Esophagus muscularis mucosa (tissue), 4 donors: ENCODE data around the gene MTG2. TPM values are rescaled to one million over a fixed set of nuclear protein-coding genes. Genes with fewer than 3 reads are reported as not detected.

ENCODE experiments used
- DNase-seq: peaks from one replicate; pipeline ENCODE4 v3.0.0-alpha.2; 2017; ENCODE audit errors: extremely low spot score
- H3K27ac ChIP-seq, 4 donors: fragments of 200-600 bp; sonication (generic); replicated peaks in 1 of 4; 1 replicate in 3 of 4; 2 replicates in 1 of 4; pipeline ENCODE4 v1.5.1; 2016 to 2019; ENCODE audit warnings: mild to moderate bottlenecking in 1 of 4
- H3K27me3 ChIP-seq, 4 donors: fragments of 200-600 bp; sonication (generic); one replicate each; pipeline versions ENCODE4 v1.5.1 to v1.6.0; 2016 to 2019
- H3K36me3 ChIP-seq, 4 donors: fragments of 200-600 bp; sonication (generic); one replicate each; pipeline ENCODE4 v1.5.1; 2016 to 2019
- H3K4me1 ChIP-seq, 4 donors: fragments of 200-600 bp; sonication (generic); one replicate each; pipeline ENCODE4 v1.5.1; 2016 to 2019
- H3K4me3 ChIP-seq, 4 donors: fragments of 200-600 bp; sonication (generic); 1 replicate in 2 of 4; 2 replicates in 2 of 4; pipeline ENCODE4 v1.5.1; 2016 to 2019; ENCODE audit warnings: mild to moderate bottlenecking in 4 of 4, moderate library complexity in 1 of 4
- H3K9me3 ChIP-seq, 4 donors: fragments of 200-600 bp; sonication (generic); 1 replicate in 3 of 4; 2 replicates in 1 of 4; pipeline ENCODE4 v1.5.1; 2016 to 2019
- CTCF ChIP-seq, 3 experiments: fragments of 200-600 bp in 2 of 3; fragments of 450-650 bp in 1 of 3; sonication (generic) in 2 of 3; IDR thresholded peaks; one replicate each; pipeline ENCODE4 v1.5.1; 2017 to 2019; ENCODE audit warnings: antibody characterized with exemption in 3 of 3, mild to moderate bottlenecking in 2 of 3, moderate library complexity in 1 of 3
- EP300 ChIP-seq: sonication (generic); formaldehyde crosslinking; IDR thresholded peaks from one replicate; pipeline ENCODE4 v1.6.1; 2017; ENCODE audit warnings: antibody characterized with exemption
- POLR2A ChIP-seq: fragments of 450-650 bp; IDR thresholded peaks from one replicate; pipeline ENCODE4 v1.6.1; 2017; ENCODE audit warnings: antibody characterized with exemption, moderate library complexity, mild to moderate bottlenecking, low read depth
- POLR2AphosphoS5 ChIP-seq, 2 donors: sonication (generic); formaldehyde crosslinking; IDR thresholded peaks; one replicate each; pipeline ENCODE4 v1.6.1; 2017; ENCODE audit warnings: antibody characterized with exemption in 2 of 2
- WGBS: methylation state at CpG from one replicate; pipeline ENCODE4 v1.1.5; 2018; 5-methylcytosine and 5-hydroxymethylcytosine counted together
- intact Hi-C: fragments of 100-400 bp; cut with DNase I; formaldehyde crosslinking; loops from one replicate; pipeline ENCODE4 v1.15.1; 2023
- total RNA-seq, 4 donors: library from RNA; depleted of rRNA; stranded (reverse); fragments of >200 nt; gene quantifications; one replicate each; pipeline versions ENCODE4 v1.1.0 to v1.2.1, GENCODE V29; 2016

MTG2 gene
- total RNA-seq, 4 donors from 2014 or later: 21.6 to 26.5 (median 26.0) TPM

GRCh38 chr20:62158088-62158400, 24.8 kb upstream of the MTG2 start:
- DNase-seq: no peak
- TF ChIP-seq EP300 (no peak), POLR2A (no peak), POLR2AphosphoS5 (IDR thresholded peaks at IDR 0.05) (no peak)

DNA sequence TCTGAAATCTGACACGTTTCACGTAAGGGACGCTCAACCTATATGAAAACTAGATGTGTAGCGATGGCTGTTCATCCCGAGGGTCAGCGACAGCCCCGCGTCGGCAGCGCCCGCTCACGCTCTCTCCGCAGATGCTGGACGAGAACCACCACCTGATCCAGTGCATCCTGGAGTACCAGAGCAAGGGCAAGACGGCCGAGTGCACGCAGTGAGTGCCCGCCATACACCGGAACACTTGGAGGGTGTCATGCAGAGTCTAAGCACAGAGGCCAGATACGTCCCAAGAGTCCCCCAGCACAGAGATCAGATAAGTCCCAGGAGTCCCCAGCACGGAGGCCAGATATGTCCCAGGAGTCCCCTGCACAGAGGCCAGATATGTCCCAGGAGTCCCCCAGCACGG, 24.3 kb upstream of the MTG2 start:
- Histone ChIP-seq H3K27me3 (no peaks in the 10 kb centered on the region), H3K4me1 (peaks cover 11 to 18% (median 14%) of the 10 kb centered on the region in 4 donors), H3K36me3 (peaks cover 28 to 67% (median 54%) of the 10 kb centered on the region in 4 donors), H3K9me3 (no peaks in the 10 kb centered on the region), H3K27ac (no peak overlapping the region), H3K4me3 (no peak overlapping the region)
- DNase-seq: no peak
- WGBS: 88% methylated on average over 14 of the region's 22 CpGs
- TF ChIP-seq EP300: no peak
- TF ChIP-seq POLR2A: no peak
- TF ChIP-seq CTCF (IDR thresholded peaks at IDR 0.05): no peak
- TF ChIP-seq POLR2AphosphoS5 (IDR thresholded peaks at IDR 0.05): no peak
- intact Hi-C loops: loop anchor here (5.0 kb wide), 1 partner anchor 146 kb away; no protein-coding TSS in a partner anchor

More at GRCh38 chr20:62158088-62158400, 24.8 kb upstream of the MTG2 start:
- Histone ChIP-seq H3K4me1 (peaks cover 11 to 18% (median 14%) of the 10 kb centered on the region in 4 donors), H3K27me3 (no peaks in the 10 kb centered on the region), H3K4me3 (no peak overlapping the region), H3K27ac (no peak overlapping the region), H3K36me3 (peaks cover 23 to 67% (median 49%) of the 10 kb centered on the region in 4 donors), H3K9me3 (no peaks in the 10 kb centered on the region)
- intact Hi-C loops: loop anchor here (5.0 kb wide), 1 partner anchor 146 kb away; no protein-coding TSS in a partner anchor
- 94% methylated on average over 10 of the region's 12 CpGs for WGBS

GRCh38 chr20:62159052-62159451, 23.8 kb upstream of the MTG2 start:
- 95% methylated on average over 7 of the region's 11 CpGs for WGBS
- no peak overlapping the region for H3K4me3 ChIP-seq
- TF ChIP-seq EP300: no peak
- TF ChIP-seq CTCF (IDR thresholded peaks at IDR 0.05): no peak
- no peak for TF ChIP-seq POLR2AphosphoS5 (IDR thresholded peaks at IDR 0.05)
- TF ChIP-seq POLR2A: no peak
- H3K27ac ChIP-seq: no peak overlapping the region
- intact Hi-C loops: loop anchor here (5.0 kb wide), 1 partner anchor 147 kb away; no protein-coding TSS in a partner anchor
- no peak for DNase-seq
- peaks cover 11 to 18% (median 14%) of the 10 kb centered on the region in 4 donors for H3K4me1 ChIP-seq
- no peaks in the 10 kb centered on the region for H3K27me3 ChIP-seq
- H3K36me3 ChIP-seq: peaks cover 33 to 70% (median 58%) of the 10 kb centered on the region in 4 donors
- H3K9me3 ChIP-seq: no peaks in the 10 kb centered on the region

DNA sequence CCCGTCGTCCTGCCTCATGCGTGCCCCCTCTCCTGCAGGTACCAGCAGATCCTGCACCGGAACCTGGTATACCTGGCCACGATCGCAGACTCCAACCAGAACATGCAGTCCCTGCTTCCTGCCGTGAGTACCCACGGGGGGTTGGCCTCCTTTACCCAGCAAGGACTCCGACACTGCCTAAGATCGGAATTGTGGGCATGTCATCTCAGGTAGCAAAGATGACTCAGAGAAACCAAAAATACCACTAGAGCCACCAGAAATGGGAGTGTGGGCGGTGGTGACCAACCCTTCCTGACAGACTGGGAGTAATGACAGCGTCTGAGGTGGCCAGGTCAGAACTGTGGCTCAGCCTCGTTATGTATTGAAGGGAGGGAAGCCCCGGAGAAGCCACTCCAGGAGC, 23.0 kb upstream of the MTG2 start:
- H3K4me1 ChIP-seq: peaks cover 11 to 18% (median 14%) of the 10 kb centered on the region in 4 donors
- H3K4me3 ChIP-seq: no peak overlapping the region
- no peak overlapping the region for H3K27ac ChIP-seq
- peaks cover 39 to 70% (median 58%) of the 10 kb centered on the region in 4 donors for H3K36me3 ChIP-seq
- intact Hi-C loops: loop anchor here (5.0 kb wide), 1 partner anchor 148 kb away; no protein-coding TSS in a partner anchor
- no peaks in the 10 kb centered on the region for H3K9me3 ChIP-seq
- TF ChIP-seq CTCF (IDR thresholded peaks at IDR 0.05): no peak
- no peak for TF ChIP-seq EP300
- no peak for TF ChIP-seq POLR2A
- no peak for TF ChIP-seq POLR2AphosphoS5 (IDR thresholded peaks at IDR 0.05)
- no peaks in the 10 kb centered on the region for H3K27me3 ChIP-seq
- DNase-seq: no peak
- 90% methylated on average over 12 of the region's 14 CpGs for WGBS

- 95% methylated on average over 8 of the region's 9 CpGs for WGBS
- TF ChIP-seq EP300: no peak
- TF ChIP-seq POLR2A: no peak
- no peak for TF ChIP-seq POLR2AphosphoS5 (IDR thresholded peaks at IDR 0.05)
- no peak for TF ChIP-seq CTCF (IDR thresholded peaks at IDR 0.05)
- no peak overlapping the region for H3K27ac ChIP-seq
- H3K36me3 ChIP-seq: peaks cover 43 to 70% (median 58%) of the 10 kb centered on the region in 4 donors
- no peak overlapping the region for H3K4me3 ChIP-seq
- intact Hi-C loops: no loop called here
- peaks cover 11 to 18% (median 14%) of the 10 kb centered on the region in 4 donors for H3K4me1 ChIP-seq
- no peak for DNase-seq
- no peaks in the 10 kb centered on the region for H3K9me3 ChIP-seq
- no peaks in the 10 kb centered on the region for H3K27me3 ChIP-seq
Observed at GRCh38 chr20:62160253-62160652, 22.6 kb upstream of the MTG2 start.
